ENCODE data around the gene CEP43.

CEP43 gene

DNA sequence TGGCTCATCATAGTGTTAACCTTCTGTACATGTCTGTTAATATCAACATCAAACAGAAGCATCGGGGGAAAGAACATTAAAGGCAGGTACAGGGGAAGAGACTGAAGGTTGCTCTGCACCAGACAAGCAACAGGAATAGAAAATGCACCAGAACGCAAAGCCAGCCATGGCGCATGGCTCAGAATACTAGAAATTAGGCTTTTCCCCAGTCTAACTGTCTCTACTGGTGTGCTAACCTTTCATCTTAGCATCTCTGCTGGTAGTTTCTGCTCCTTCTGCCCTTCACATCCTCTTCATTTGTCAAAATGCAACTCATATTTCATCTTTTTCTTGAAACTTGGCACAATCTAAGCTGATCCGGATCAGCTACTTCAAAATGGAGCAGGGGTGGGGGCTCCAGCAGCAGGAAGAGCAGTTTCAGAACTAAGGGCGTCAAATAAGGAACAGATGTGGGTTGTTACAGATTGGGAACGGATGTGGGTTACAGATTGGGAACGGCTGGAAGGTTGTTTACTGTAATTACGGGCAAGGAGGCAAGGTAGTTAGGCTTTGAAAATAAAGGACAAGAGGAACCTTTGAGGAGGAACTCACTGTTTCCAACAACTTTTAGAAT lies 29.7 kb upstream of the CEP43 start:
- DNase-seq: no peak

DNA sequence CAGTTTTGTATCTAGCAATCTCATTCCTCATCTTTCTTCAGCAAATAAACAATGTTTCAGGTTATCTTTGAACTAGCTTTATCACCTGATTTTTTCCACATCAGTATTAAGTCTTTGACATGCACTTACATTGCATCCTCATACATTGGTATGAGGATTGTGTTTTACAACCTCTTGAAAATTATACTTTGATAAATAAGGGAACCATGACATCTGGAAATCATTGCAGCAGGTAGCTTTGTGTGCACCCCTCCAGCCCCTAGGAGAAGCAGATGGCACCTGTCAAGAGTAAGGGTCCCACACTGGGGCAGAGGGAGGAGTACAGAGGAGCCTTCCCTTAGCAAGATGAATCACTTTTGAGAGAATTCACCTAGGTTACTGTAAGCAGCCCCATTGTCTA lies 29.1 kb upstream of the CEP43 start:
- no peak for DNase-seq

DNA sequence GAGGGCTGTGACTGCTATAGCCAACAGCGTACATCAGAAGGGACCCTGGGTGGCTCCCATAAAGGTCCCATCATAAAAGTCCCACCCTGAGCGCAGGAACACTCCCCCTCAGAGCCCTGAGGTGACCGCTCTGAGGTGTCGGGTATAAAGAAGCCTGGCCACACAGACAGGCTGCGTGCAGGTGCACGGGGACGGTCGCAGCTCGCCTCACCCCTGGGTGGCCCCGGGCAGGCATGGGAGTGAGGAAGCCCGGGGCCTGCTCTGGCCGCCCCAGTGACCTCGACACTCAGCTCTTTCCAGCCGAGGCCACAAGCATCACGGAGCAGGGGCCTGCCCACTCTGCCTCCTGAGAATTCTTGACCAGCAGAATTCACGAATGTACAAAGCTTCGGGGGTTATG lies 28.4 kb upstream of the CEP43 start:
- no peak for DNase-seq

DNA sequence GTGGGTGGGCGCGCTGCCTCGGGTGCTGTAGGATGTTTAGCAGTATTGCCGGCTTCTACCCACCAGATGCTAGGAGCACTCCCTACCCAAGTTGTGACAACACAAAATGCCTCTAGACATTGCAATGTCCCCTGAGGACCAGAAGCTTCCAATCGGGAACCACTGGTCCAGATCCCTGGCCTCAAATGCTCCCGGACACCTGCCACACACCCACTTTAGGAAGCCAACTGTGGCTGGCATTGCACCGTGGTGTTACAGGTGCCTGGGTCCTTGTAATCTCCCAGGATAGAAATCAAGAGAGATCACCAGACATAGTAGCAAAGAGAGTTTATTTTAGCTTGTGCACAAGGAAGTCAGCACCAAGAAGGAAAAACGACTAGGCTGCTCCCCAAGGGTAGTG lies 27.9 kb upstream of the CEP43 start:
- no peak for DNase-seq

DNA sequence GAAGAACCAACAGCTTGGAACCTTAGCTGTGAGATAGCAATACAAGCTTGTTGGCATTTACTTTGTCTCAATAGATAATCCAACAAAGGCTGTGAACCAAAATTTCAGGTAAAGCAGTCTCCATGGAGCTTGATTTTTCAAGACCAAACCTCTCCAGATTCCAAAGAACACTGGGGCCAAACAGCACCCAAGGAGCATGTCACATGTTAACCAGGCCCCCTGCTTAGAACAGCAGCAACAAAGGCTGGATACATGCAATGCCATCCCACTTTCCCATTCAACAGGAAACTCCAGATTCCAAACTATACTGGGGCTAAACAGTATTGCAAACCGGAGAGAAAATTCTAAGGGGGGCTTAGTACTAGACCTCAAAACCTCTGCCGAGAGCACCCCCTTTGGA lies 27.1 kb upstream of the CEP43 start:
- no peak for DNase-seq

DNA sequence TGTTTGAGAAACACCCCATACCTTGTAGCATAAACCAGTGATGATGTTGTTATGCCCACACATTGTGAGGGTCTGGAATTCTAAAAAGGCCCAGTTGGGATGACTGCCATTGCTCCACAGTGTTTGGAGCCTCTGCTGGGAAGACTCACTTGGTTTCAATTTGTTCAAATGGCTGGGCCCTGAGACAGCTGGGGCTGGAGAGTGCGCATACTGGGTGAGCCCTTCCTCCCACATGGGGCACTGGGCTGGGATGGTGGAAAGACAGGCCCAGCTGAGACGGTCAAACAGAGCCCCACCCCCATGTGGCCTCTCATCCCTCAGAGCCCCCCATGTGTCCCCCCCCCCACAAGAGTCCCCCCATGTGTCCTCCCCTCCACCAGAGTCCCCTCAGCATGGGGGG lies 22.6 kb upstream of the CEP43 start:
- DNase-seq: no peak

DNA sequence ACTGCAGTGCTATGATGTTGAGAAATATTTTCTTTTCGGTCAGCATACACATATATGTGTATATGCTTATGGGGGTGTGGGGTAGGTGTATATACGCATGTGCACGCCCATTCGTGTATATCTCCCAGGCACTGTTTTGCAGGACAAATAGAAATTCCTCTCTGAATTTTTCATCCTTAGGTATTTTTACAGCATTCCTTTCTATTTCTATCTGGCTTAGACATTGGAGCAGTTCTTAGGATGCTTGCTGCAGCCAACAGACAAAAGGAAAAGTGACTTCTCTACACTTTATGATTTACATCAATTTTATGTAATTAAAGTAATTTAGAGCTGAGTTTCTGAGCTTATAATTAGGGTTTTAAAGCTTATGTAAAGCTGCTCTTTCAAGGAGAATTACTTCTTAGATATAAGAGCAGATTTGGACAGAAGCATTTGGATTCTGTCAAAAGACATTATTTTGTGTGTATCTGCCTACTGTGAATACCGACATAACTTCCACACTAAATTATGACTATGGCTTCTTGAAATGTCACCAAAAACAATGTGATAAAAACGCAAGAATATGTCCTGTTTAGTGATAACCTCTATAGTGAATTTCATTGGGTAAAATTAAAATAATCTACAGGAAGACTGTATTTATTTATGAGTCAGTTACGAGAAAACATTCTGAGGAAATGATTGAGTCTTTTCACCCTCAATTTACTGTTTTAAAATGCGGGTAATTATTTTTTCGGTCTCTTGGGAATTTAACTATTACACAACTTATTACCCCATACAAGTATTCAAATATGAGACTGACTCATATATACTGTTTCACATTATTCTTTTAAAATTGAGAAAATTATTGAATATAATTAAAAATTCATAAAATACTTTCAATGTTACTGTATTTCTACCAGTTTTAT lies 21.3 kb upstream of the CEP43 start:
- no peak for DNase-seq

DNA sequence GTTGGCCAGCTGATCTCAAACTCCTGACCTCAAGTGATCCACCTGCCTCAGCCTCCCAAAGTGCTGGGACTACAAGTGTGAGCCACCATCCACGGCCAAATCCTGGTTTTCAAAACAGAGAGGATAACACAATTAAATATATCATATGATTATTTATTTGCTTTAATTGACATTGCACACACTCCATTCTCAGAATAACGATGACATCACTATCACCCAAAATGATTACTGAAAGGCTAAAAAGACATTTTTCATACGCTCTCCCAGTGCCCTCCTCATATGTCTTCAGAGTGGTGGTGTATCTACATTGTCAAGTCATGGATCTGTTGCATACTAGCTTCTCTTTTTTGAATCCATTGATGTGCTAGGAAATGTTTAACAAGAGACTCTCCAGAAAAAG lies 18.5 kb upstream of the CEP43 start:
- no peak for DNase-seq

DNA sequence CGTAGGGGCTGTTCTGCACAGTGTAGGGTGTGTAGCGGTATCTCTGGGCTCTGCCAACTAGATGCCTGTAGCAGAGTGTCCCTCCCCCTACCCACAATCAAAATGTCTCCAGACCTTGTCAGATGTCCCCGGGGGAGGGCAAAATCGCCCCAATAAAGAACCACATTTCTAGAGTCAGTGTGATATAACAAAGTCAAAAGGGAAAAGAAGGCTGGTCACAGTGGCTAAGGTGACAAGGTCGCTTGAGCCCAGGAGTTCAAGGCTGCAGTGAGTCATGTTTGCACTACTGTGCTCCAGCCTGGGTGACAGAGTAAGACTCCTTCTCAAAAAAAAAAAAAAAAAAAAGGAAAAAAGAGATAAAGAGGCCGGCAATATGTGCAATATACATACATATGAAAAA lies 11.7 kb upstream of the CEP43 start:
- no peak for DNase-seq

DNA sequence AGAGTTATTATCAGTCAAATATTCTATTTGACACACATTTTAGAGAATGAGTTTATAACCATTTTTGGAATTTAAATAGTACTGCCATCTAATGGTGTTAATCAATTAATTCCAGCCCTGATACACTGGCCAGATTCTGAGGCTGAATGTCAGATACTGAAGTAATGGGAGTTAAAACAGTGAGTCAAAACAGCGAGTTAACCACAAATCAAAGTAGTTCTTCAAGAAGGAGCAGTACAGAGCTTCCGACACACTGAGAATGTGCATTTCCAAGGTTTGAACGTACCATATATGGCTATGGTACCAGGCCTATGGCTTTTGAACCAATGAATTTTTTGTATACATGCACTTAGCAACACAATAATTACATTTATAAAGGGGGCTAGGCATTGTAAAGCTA lies 11.3 kb upstream of the CEP43 start:
- DNase-seq: no peak

DNA sequence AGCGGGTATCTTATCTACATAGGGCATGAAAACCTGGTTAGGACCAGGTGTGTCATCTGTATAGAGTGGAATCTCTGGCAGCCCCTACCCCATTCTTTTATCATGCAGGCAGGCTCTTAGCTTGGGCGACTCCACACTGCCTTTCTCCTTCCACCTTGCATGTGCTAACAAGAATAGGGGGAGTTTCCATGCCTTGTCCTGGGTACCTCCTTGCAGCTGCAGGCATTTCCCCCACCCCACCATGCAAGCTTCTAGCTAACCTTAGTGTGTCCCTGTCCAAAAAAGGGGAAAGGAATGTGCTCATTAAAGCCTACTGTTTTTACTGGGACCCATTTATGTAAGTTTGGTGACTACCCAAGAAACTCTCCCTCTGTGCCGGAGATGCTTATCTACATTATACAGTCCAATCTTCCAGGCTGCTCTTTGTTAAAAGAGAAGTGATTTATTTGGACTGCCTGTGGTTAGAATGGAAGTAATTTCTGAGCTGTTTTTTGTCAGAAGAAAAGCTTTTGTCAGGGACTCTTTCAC lies 10.5 kb upstream of the CEP43 start:
- DNase-seq: no peak

DNA sequence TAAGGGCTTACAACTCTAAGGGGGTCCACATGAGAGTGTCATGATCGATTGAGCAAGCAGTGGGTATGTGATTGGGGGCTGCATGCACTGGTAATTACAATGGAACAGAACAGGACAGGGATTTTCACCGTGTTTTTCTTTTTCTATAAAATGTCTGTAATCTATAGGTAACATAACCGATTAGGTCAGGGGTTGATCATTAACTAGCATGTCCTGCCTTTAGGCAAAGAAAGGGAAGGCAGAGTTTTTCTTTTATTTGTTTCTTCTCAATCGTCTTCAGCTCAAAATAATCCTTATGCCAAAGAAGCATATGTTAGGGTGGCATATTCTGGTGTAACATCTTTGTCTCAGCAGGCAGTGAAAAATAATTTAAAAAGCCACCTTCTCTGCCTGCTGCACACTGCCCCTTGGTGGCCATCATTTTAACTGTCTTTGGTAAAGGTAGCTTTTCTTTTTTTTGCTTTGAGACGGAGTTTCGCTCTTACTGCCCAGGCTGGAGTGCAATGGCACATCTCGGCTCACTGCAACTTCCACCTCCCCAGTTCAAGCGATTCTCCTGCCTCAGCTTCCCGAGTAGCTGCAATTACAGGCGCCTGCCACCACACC lies 9.7 kb upstream of the CEP43 start:
- DNase-seq: peak; percentile 64

DNA sequence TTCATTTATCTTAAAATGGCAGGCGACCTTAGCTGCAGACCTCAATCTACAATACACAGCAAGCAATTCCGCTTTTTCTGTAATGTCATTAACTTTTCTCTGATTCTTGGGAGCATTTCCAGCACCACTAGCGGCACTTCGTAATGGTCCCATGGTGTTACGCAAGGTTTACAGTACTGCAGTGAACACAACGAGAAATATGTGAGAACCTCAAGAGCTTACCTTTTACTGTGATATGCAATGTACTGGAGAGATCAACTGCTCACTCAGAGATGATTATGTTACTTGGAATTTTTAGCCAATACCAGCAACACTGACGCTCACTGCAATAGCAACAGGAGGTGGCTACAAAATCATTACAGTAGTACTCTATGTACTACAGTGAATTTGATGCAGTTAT lies 2.8 kb upstream of the CEP43 start:
- no peak for DNase-seq

DNA sequence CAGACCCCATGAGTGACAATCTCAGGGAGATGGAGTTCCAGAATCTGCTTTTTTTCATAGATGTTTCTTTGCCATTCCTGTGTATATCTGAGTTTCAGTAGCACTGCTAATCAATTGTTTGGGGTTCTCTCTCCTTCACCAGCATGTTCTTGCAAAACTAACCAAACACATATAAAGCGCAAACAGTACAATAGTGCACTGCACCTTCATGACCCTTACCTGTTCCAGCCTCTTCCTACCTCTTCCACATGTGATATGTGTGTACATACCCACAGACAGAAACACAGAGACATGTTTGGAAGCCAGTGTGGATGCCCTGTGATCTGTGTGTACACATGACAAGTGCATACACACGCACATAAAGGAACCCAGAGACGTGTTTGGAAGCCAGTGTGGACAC lies 1.8 kb upstream of the CEP43 start:
- DNase-seq: no peak

DNA sequence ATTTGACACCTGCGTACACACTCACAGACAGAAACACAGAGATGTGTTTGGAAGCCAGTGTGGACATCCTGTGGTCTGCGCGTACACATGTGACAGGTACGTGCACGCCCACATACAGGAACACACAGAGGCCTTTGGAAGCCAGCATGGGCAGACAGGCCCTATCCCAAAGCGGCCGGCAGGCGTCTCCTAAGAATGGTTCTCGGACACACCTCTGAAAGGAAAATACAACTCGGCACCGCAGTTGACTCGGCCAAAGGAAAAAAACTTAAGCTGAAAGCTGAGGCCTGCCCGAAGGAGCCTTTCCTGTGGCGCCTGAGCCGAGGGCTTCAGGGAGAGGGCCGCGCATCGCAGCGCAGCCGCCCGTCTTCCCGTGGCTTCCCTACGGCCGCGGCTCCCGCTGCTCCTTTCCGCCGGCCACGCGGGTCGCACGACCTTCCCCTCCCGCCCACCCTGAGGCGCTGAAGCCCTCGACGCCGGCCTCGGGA lies 1.4 kb upstream of the CEP43 start:
- DNase-seq: peak; percentile 78

DNA sequence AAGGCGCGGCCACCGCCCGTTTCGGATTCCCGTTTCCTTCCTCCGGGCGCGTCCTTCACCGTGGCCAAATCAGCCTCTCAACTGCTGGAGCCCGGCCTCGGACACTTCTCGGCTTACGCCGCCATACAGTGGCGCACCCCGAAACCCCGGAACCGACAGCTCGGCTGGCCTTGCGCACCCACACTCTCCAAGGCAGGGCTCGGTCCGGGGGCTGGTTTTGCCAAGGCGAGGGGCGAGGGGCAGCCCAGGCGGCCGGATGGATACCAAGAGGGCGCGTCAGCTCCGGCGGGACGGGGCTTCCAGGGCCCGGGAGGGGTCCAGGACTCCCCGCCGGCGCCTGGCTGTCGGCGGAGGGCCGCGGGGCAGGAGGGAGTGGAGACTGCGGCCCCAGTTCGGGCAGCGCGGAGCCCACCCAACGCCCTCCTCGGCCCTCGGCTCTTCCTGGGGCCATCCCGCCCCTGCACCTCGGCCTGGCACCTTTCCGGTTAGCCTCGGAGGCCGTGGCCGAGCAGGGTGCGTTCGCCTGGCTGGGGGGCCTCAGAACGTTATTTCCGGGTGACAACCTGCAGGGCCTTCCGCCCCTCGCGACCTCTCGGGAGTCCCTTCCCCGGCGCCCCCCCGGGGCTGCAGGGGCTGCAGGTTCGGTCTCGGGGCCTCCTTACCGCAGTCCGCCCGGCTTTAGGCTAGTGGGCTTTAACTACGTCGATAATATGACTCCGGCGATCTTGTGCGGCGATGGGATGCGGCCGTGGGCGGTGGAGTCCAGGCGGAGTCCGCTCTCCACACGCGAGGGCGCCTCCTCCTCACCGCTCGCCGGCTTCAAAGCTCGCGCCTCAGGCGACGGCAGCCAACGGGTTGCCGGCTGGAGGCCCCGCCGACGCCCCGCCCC lies 697 bp upstream of the CEP43 start:
- peak; percentile 56 for DNase-seq

DNA sequence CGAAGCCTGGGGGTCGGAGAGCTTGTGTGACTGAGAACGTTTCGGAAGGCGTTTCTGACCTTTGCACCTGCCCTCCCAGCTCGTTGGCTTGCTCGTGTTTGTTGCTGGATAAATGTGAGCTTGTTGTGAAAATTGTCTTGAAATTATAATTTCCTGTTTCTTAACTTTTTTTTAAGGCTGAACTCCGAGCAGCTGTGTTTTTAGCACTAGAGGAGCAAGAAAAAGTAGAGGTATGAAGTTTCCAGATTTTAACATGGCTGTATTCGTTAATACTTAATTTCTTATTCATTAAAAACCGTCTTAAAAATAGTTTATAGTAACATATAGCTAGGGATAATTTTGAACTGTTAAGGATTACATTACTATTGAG lies 672 bp downstream of the CEP43 start:
- no peak for DNase-seq

DNA sequence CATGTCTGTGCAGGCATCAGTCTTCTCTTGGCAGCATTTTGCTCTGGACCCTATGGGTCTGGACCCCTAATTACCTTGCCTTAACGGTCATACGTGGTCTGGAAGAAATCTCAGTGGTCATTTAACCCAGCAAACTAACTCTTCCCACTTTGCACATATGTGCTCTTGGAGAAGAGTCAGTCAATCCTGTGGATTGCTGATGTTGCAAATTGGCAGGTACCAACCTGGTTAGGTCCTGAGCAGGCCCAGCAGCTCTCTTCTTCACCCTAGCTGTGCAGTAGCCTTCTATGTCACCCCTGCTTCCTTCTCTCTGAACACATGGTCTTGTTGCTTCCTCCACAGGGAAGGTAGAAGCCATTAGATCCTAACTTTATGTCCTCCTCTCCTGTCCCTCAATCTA lies 1.6 kb downstream of the CEP43 start:
- DNase-seq: no peak

DNA sequence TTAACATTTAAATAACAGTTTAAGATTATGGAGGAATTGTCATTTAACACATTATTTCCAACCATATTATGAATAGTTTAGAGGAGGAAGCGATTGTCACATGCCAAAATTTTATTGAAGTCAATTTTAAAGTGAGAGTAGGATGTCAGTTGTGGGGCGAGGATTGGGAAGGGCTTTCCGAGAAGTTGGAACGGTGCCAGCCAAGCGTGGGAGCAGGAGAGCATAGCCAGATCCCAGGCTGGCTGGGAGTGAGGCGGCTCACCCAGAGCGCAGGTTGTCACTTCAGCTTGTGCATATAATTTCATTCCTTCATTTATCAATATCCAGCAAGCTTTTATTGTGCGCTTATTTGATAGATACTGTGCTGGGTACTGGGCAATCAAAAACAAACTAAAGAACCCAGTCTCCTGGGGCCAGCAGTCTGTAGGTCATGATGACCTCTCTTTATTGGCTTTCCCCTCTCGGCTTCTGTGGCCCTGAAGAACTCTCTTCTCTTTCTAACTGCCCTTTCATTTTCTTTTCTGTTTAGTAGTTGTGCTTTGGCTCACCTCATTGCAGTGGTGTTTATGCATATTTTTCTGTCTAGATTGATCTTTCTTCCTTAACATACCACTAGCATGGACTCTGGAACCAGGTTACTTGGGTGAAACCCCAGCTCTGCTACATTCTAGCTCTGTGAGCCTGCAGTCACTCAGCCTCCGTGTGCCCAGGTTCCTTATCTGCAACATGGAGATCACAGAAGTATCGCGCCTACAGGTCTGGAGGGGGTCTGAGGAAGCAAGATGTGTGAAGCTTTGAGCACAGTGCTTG lies 6.4 kb downstream of the CEP43 start:
- no peak for DNase-seq

DNA sequence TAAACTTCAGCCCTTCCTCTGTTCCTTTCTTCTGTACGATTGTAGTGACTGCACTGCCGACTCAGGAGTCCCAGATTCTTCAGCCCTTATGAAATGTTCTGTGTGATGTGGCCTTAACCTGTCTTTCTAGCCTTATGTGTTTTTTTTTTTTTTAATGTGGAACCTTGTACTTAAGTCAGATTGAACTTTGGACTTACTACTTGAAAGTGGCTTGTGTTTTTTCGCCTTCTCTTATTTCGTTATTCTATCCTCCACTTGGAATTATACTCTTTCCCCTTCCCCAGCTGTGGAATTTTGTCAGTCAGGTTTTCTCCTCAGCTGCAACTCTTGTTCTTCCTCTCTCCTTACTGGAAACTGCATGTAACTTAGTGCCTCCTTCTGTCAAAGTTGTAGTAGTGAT lies 8.8 kb downstream of the CEP43 start:
- no peak for DNase-seq

DNA sequence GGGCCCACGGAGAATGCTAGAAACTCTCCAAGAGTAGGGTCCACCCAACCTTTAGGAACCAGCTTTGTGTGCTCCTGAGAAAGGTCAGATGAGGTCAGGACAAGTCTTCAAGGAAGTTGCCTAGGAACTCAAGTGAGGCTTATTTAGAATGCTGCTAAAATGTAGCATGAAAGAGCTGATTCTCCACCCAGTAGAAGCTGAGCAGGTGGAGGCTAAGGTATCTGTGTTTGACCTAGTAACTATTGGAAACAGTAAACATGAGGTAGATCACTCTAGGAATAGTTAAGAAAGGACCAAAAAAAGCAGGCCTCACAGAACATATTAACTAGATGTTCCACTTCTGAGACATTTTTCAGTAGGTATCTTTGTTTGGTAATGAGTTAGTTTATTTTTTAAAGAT lies 13.9 kb downstream of the CEP43 start:
- DNase-seq: peak; percentile 51

DNA sequence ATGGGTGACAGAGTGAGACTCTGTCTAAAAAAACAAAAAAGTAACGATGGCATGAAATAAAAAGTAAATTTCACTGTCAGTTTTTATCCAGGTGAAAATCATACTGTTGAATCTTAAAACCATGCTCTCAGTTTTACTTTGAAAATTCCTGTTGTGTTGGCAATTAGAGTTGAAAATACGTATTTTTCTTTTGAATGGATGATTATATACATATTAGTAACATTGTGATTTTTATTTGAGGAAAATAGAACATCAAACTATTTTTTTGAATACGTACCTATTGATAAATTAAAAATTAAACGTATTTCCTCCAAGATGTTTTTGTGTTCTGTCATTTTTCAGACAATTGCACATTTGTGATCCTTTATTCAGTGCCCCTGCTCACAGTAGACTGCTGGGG lies 14.7 kb downstream of the CEP43 start:
- DNase-seq: no peak

Measured in DMS53 (cell line).